A673 (cell line): Measurements from ENCODE around the gene BRCC3. TPM values are rescaled to one million over a fixed set of nuclear protein-coding genes. Genes with fewer than 3 reads are reported as not detected.

Experiments used
- BruUV-seq: library from RNA; stranded (reverse); fragments of 400-500 nt; replicated peaks from 2 replicates; lab custom pipeline; 2021; lab: Mats Ljungman, UMichigan
- CTCF ChIA-PET: fragments of 300-600 bp; sonication (Branson Sonifier 250); formaldehyde crosslinking; loops from one replicate; lab custom pipeline; 2022; ENCODE audit warnings: antibody characterized with exemption; lab: Charles Lee
- POLR2A ChIA-PET: fragments of 300-600 bp; sonication (Branson Sonifier 250); formaldehyde crosslinking; loops from one replicate; lab custom pipeline; 2022; ENCODE audit warnings: antibody characterized with exemption; ENCODE audit not compliant: low non-redundant PET; lab: Charles Lee
- DNase-seq: peaks from one replicate; pipeline ENCODE4 v3.0.0-alpha.2; 2015; ENCODE audit warnings: low spot score
- H3K27ac ChIP-seq: fragments of 200-600 bp; sonication (generic); 2 replicates; pipeline ENCODE4 v1.5.1; 2016; ENCODE audit warnings: mixed run types, low read depth, mild to moderate bottlenecking, mixed read lengths, antibody characterized with exemption, low read length; ENCODE audit not compliant: poor library complexity, severe bottlenecking
- H3K27me3 ChIP-seq: fragments of 200-600 bp; sonication (generic); replicated peaks from 2 replicates; pipeline ENCODE4 v1.6.1; 2017; ENCODE audit warnings: mixed run types, low read depth, mild to moderate bottlenecking, mixed read lengths, antibody characterized with exemption, low read length; ENCODE audit not compliant: insufficient read depth, poor library complexity
- H3K36me3 ChIP-seq: fragments of 200-600 bp; sonication (generic); 2 replicates; pipeline ENCODE4 v1.6.1; 2016; ENCODE audit warnings: mixed run types, mild to moderate bottlenecking, mixed read lengths, antibody characterized with exemption, low read length; ENCODE audit not compliant: insufficient read depth, poor library complexity, severe bottlenecking
- H3K4me1 ChIP-seq: fragments of 200-600 bp; sonication (generic); 2 replicates; pipeline ENCODE4 v1.6.1; 2017; ENCODE audit warnings: mixed run types, mild to moderate bottlenecking, mixed read lengths, antibody characterized with exemption, low read length; ENCODE audit not compliant: insufficient read depth, poor library complexity, severe bottlenecking
- H3K4me3 ChIP-seq: fragments of 200-600 bp; sonication (generic); 2 replicates; pipeline ENCODE4 v1.5.1; 2016; ENCODE audit warnings: low read depth, mixed run types, mild to moderate bottlenecking, mixed read lengths, low read length; ENCODE audit not compliant: poor library complexity, severe bottlenecking
- H3K9me3 ChIP-seq: fragments of 200-600 bp; sonication (generic); 2 replicates; pipeline ENCODE4 v1.6.1; 2016; ENCODE audit warnings: mixed run types, low read depth, mild to moderate bottlenecking, mixed read lengths, antibody characterized with exemption, low read length; ENCODE audit not compliant: poor library complexity, severe bottlenecking
- EZH2 ChIP-seq: fragments of 200-600 bp; sonication (generic); IDR thresholded peaks from 2 replicates; pipeline ENCODE4 v1.6.1; 2017; ENCODE audit warnings: borderline replicate concordance, low read depth, mild to moderate bottlenecking, mixed read lengths, antibody characterized with exemption, low read length; ENCODE audit not compliant: poor library complexity, severe bottlenecking
- intact Hi-C: fragments of 100-400 bp; cut with micrococcal nuclease; formaldehyde crosslinking; loops from one replicate; pipeline ENCODE4 v1.10.0; 2022; ENCODE audit not compliant: unreplicated experiment
- total RNA-seq: library from RNA; stranded (reverse); gene quantifications from 2 replicates; pipeline ENCODE4 v1.2.3, GENCODE V29; 2021
- TF ChIP-seq, protein P1 (sequence below): fragments of 300-800, 200-600 bp; sonication (generic); conservative IDR thresholded peaks from 2 replicates; pipeline ENCODE4 v1.5.1; 2017; ENCODE audit warnings: low read depth, mild to moderate bottlenecking, antibody characterized with exemption, low read length, moderate library complexity, mixed read lengths

Gene BRCC3
- total RNA-seq, 1 experiment from 2014 or later = 25.7 TPM

DNA sequence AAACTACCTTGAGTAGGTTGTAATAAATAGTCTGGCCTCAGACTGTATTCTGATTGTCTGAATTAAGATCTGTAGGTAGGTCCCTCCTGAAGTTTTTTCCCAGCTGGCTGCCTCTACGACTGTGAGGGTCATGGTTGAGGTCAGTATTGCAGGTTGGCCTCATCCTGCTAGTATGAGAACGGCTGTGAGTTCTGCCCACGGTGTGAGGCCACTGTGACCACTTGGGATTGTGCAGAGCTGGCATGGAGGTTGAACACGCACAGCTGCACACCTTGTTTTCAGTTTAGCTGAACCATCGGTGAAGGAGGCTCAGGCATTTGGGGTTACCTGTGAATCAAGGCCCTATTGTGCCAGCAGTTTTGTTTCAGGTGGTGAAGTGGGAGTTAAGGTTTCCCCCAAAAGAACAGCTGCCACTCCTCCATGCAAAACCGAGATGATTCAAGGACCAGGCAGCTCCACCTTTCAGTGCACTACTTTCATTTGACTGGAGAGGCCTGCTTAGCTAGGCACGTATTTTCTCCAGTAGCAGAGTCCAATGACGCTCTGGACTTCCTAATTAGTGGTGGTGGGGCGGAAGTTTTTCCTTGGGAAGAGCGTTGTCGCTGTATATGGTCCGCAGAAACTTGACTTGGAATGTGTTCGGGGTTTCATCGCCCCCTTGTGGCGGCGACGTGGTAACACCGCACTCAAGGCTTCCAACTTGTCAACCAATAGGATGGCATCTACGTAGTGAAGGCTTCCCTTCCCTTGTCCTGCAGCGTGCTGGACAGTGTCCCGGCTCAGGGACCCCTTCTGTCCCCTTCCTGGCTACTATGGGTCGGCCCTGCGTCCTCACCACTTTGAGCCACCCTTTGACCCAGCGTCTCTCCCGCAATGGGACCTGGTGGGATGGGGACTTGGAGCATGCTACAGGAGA is 14.2 kb upstream of the BRCC3 start:
- POLR2A ChIA-PET = no interaction called here
- H3K27ac ChIP-seq = no peak overlapping the region
- BruUV-seq = no TSS peak
- TF ChIP-seq EZH2 = no peak
- TF ChIP-seq, protein P1, sequence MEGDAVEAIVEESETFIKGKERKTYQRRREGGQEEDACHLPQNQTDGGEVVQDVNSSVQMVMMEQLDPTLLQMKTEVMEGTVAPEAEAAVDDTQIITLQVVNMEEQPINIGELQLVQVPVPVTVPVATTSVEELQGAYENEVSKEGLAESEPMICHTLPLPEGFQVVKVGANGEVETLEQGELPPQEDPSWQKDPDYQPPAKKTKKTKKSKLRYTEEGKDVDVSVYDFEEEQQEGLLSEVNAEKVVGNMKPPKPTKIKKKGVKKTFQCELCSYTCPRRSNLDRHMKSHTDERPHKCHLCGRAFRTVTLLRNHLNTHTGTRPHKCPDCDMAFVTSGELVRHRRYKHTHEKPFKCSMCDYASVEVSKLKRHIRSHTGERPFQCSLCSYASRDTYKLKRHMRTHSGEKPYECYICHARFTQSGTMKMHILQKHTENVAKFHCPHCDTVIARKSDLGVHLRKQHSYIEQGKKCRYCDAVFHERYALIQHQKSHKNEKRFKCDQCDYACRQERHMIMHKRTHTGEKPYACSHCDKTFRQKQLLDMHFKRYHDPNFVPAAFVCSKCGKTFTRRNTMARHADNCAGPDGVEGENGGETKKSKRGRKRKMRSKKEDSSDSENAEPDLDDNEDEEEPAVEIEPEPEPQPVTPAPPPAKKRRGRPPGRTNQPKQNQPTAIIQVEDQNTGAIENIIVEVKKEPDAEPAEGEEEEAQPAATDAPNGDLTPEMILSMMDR = peak; percentile 84
- peak; percentile 69 for DNase-seq
- no peaks in the 10 kb centered on the region for H3K36me3 ChIP-seq
- H3K9me3 ChIP-seq = no peaks in the 10 kb centered on the region
- H3K27me3 ChIP-seq = no peaks in the 10 kb centered on the region
- intact Hi-C loops = loop anchor here (1.0 to 10.0 kb wide), 2 partner anchors 76 to 142 kb away; no protein-coding TSS in a partner anchor
- CTCF ChIA-PET = no interaction called here
- H3K4me1 ChIP-seq = no peaks in the 10 kb centered on the region
- H3K4me3 ChIP-seq = no peak overlapping the region

GRCh38 chrX:155061760-155062159 is 9.5 kb upstream of the BRCC3 start:
- Histone ChIP-seq H3K4me3 (no peak overlapping the region), H3K27ac (no peak overlapping the region), H3K9me3 (no peaks in the 10 kb centered on the region), H3K36me3 (no peaks in the 10 kb centered on the region), H3K4me1 (no peaks in the 10 kb centered on the region), H3K27me3 (no peaks in the 10 kb centered on the region)
- no peak for DNase-seq
- POLR2A ChIA-PET = no interaction called here
- BruUV-seq = no TSS peak
- no peak for TF ChIP-seq EZH2
- TF ChIP-seq, protein P1 = no peak
- CTCF ChIA-PET = no interaction called here
- intact Hi-C loops = no loop called here

- Histone ChIP-seq H3K27me3 (no peaks in the 10 kb centered on the region), H3K27ac (no peak overlapping the region), H3K4me1 (no peaks in the 10 kb centered on the region), H3K36me3 (no peaks in the 10 kb centered on the region), H3K4me3 (no peak overlapping the region), H3K9me3 (no peaks in the 10 kb centered on the region)
- no TSS peak for BruUV-seq
- CTCF ChIA-PET = no interaction called here
- intact Hi-C loops = no loop called here
- no peak for TF ChIP-seq EZH2
- TF ChIP-seq, protein P1 = no peak
- POLR2A ChIA-PET = no interaction called here
- DNase-seq = no peak
These were observed 6.1 kb upstream of the BRCC3 start for GRCh38 chrX:155065035-155065734.
